ENCODE data around the gene DGKD.
"Not testable (repeated sequence)": the region's sequence is repeated elsewhere in the genome, so short reads cannot be mapped to it uniquely, and the experiment has no call there.

DGKD gene

GRCh38 chr2:233353769-233354499, at the start of gene DGKD:
DGKD (plus strand) TSS chr2:233354494; CDS start chr2:233354519, 25 bp downstream.
- DNase-seq, result no peak

GRCh38 chr2:233307565-233307964, 46.7 kb upstream of the DGKD start, which contains the start of gene SAG:
SAG (plus strand) TSS chr2:233307816; CDS start chr2:233309190, 1,374 bp downstream.
- DNase-seq, result no peak

- DNase-seq, result no peak
Observed at GRCh38 chr2:233311241-233311926, 42.9 kb upstream of the DGKD start.

- DNase-seq, result no peak
Observed at GRCh38 chr2:233312874-233313273, 41.4 kb upstream of the DGKD start.

GRCh38 chr2:233314180-233314925, 39.9 kb upstream of the DGKD start:
- DNase-seq, result no peak

- no peak for DNase-seq
Observed at GRCh38 chr2:233317196-233317943, 36.9 kb upstream of the DGKD start.

- no peak for DNase-seq
Observed at GRCh38 chr2:233319256-233319655, 35.0 kb upstream of the DGKD start.

- no peak for DNase-seq
Observed at GRCh38 chr2:233320470-233320869, 33.8 kb upstream of the DGKD start.

- DNase-seq, result no peak
Observed at GRCh38 chr2:233321166-233321565, 33.1 kb upstream of the DGKD start.

- DNase-seq, result no peak
Observed at GRCh38 chr2:233323851-233324250, 30.4 kb upstream of the DGKD start.

GRCh38 chr2:233325256-233325655, 29.0 kb upstream of the DGKD start:
- no peak for DNase-seq

GRCh38 chr2:233325814-233326213, 28.5 kb upstream of the DGKD start:
- no peak for DNase-seq

- no peak for DNase-seq
Observed at GRCh38 chr2:233326500-233326899, 27.8 kb upstream of the DGKD start.

GRCh38 chr2:233328922-233329321, 25.4 kb upstream of the DGKD start:
- DNase-seq, result no peak

- DNase-seq, result no peak
Observed at GRCh38 chr2:233329489-233330135, 24.7 kb upstream of the DGKD start.

- no peak for DNase-seq
Observed at GRCh38 chr2:233331536-233331935, 22.8 kb upstream of the DGKD start.

GRCh38 chr2:233332125-233332524, 22.2 kb upstream of the DGKD start:
- DNase-seq, result no peak

- DNase-seq, result no peak
Observed at GRCh38 chr2:233334915-233335314, 19.4 kb upstream of the DGKD start.

GRCh38 chr2:233336091-233336490, 18.2 kb upstream of the DGKD start:
- not testable (repeated sequence) for DNase-seq

- DNase-seq, result no peak
Observed at GRCh38 chr2:233336541-233336940, 17.8 kb upstream of the DGKD start.

GRCh38 chr2:233338046-233338445, 16.2 kb upstream of the DGKD start:
- DNase-seq, result no peak

- no peak for DNase-seq
Observed at GRCh38 chr2:233338812-233339368, 15.4 kb upstream of the DGKD start.

All from kidney glomerular epithelial cell (primary cell).